CD8-positive, alpha-beta memory T cell (primary cell): Measurements from ENCODE around the gene C6orf15. TPM values are rescaled to one million over a fixed set of nuclear protein-coding genes. Genes with fewer than 3 reads are reported as not detected.

Experiments
- polyA plus RNA-seq: library from polyadenylated mRNA; unstranded; fragments of 300-500 nt; fragmentation: Illumina TruSeq; gene quantifications from one replicate; pipeline ENCODE4 v1.2.3, GENCODE V29; 2021
- total RNA-seq, 2 experiments: library from RNA; stranded (reverse); gene quantifications; one replicate each; pipeline ENCODE4 v1.2.3, GENCODE V29; 2021

Gene C6orf15
- total and polyA plus RNA-seq, 3 experiments from 2014 or later = not detected

Other genes starting within 250 kb of the C6orf15 start
- 10 to 100 TPM; 10.1 to 10.5 TPM for gene DDR1, start 228.1 kb downstream of the C6orf15 start, total RNA-seq
- gene DDR1, start 228.1 kb downstream of the C6orf15 start, polyA plus RNA-seq = 1.2 TPM
- 10 to 100 TPM; 48.2 to 55.3 TPM for gene GTF2H4, start 204.4 kb downstream of the C6orf15 start, total RNA-seq
- gene GTF2H4, start 204.4 kb downstream of the C6orf15 start, polyA plus RNA-seq = 7.5 TPM
- gene VARS2, start 198.3 kb downstream of the C6orf15 start, total RNA-seq = 10 to 100 TPM; 82.4 to 86.0 TPM
- gene VARS2, start 198.3 kb downstream of the C6orf15 start, polyA plus RNA-seq = 16.2 TPM
- gene SFTA2, start 180.4 kb downstream of the C6orf15 start, total RNA-seq = not detected
- not detected for gene SFTA2, start 180.4 kb downstream of the C6orf15 start, polyA plus RNA-seq
- gene MUCL3, start 171.6 kb downstream of the C6orf15 start, total RNA-seq = not detected
- gene MUCL3, start 171.6 kb downstream of the C6orf15 start, polyA plus RNA-seq = not detected
- gene MUC21, start 128.9 kb downstream of the C6orf15 start, total RNA-seq = not detected
- not detected for gene MUC21, start 128.9 kb downstream of the C6orf15 start, polyA plus RNA-seq
- gene MUC22, start 102.1 kb downstream of the C6orf15 start, total RNA-seq = not detected
- gene MUC22, start 102.1 kb downstream of the C6orf15 start, polyA plus RNA-seq = not detected
- gene PSORS1C1, start 2.2 kb upstream of the C6orf15 start, total RNA-seq = not detected
- not detected for gene PSORS1C1, start 2.2 kb upstream of the C6orf15 start, polyA plus RNA-seq
- not detected for gene CDSN, start 7.9 kb upstream of the C6orf15 start, total RNA-seq
- gene CDSN, start 7.9 kb upstream of the C6orf15 start, polyA plus RNA-seq = not detected
- gene PSORS1C2, start 26.5 kb upstream of the C6orf15 start, total RNA-seq = not detected
- not detected for gene PSORS1C2, start 26.5 kb upstream of the C6orf15 start, polyA plus RNA-seq
- gene CCHCR1, start 45.2 kb upstream of the C6orf15 start, total RNA-seq = 10 to 100 TPM; 45.9 to 46.1 TPM
- gene CCHCR1, start 45.2 kb upstream of the C6orf15 start, polyA plus RNA-seq = 7.4 TPM
- 100 to 1,000 TPM; 102 to 103 TPM for gene TCF19, start 46.0 kb upstream of the C6orf15 start, total RNA-seq
- 11.6 TPM for gene TCF19, start 46.0 kb upstream of the C6orf15 start, polyA plus RNA-seq
- not detected for gene POU5F1, start 58.1 kb upstream of the C6orf15 start, total RNA-seq
- gene POU5F1, start 58.1 kb upstream of the C6orf15 start, polyA plus RNA-seq = not detected
- gene HLA-C, start 159.5 kb upstream of the C6orf15 start, total RNA-seq = 100 to 1,000 TPM; 823 to 860 TPM
- gene HLA-C, start 159.5 kb upstream of the C6orf15 start, polyA plus RNA-seq = 4,018 TPM
- 1,000 to 10,000 TPM; 3,705 to 3,812 TPM for gene HLA-B, start 244.6 kb upstream of the C6orf15 start, total RNA-seq
- 8,337 TPM for gene HLA-B, start 244.6 kb upstream of the C6orf15 start, polyA plus RNA-seq